PFSK-1 (cell line): ENCODE data around the gene CYP26C1.

ENCODE experiments used
- FOXP2 ChIP-seq: optimal IDR thresholded peaks from 2 replicates; pipeline ENCODE3; 2011; ENCODE audit warnings: borderline replicate concordance, control low read depth, inconsistent platforms; ENCODE audit not compliant: insufficient read depth; ENCODE audit errors: extremely low read length, extremely low read depth
- POLR2AphosphoS5 ChIP-seq: IDR thresholded peaks from 2 replicates; pipeline ENCODE4 v1.6.1; 2012; ENCODE audit warnings: low read depth, mild to moderate bottlenecking, control low read depth, low read length, moderate library complexity
- REST ChIP-seq, 2 experiments: IDR thresholded peaks; 2 replicates each; pipeline versions ENCODE4 v1.6.1 to v1.8.0; 2011 to 2012; ENCODE audit warnings: low read depth in 2 of 2, low read length in 2 of 2, control low read depth in 1 of 2, inconsistent platforms in 1 of 2, mild to moderate bottlenecking in 1 of 2, moderate library complexity in 1 of 2; ENCODE audit not compliant: insufficient read depth in 1 of 2
- SIN3A ChIP-seq: IDR thresholded peaks from 2 replicates; pipeline ENCODE4 v1.6.1; 2012; ENCODE audit warnings: mild to moderate bottlenecking, low read length, moderate library complexity, borderline replicate concordance; ENCODE audit not compliant: insufficient read depth
- TAF1 ChIP-seq: IDR thresholded peaks from 2 replicates; pipeline ENCODE4 v1.6.1; 2012; ENCODE audit warnings: low read length, control low read depth, borderline replicate concordance; ENCODE audit not compliant: insufficient read depth

Gene CYP26C1

GRCh38 chr10:93067443-93068365 lies 7.1 kb downstream of the CYP26C1 start:
- no peak for TF ChIP-seq FOXP2
- TF ChIP-seq POLR2AphosphoS5: no peak
- no peak for TF ChIP-seq REST (IDR thresholded peaks at IDR 0.05; ENCODE audit: insufficient read depth in 1 of 2, low read depth in 2 of 2, low read length in 2 of 2)
- no peak for TF ChIP-seq TAF1
- TF ChIP-seq SIN3A: no peak

- TF ChIP-seq REST (IDR thresholded peaks at IDR 0.05; ENCODE audit: insufficient read depth in 1 of 2, low read depth in 2 of 2, low read length in 2 of 2) (no peak), FOXP2 (no peak), POLR2AphosphoS5 (no peak), TAF1 (no peak), SIN3A (no peak)
These were observed 8.0 kb downstream of the CYP26C1 start for GRCh38 chr10:93068411-93069244.

- TF ChIP-seq SIN3A (no peak), TAF1 (no peak), POLR2AphosphoS5 (no peak), FOXP2 (no peak), REST (IDR thresholded peaks at IDR 0.05; ENCODE audit: insufficient read depth in 1 of 2, low read depth in 2 of 2, low read length in 2 of 2) (no peak)
These were observed 8.6 kb downstream of the CYP26C1 start for GRCh38 chr10:93069245-93069561.

GRCh38 chr10:93070378-93071176 lies 10.0 kb downstream of the CYP26C1 start:
- TF ChIP-seq TAF1 (no peak), SIN3A (no peak), POLR2AphosphoS5 (no peak), REST (IDR thresholded peaks at IDR 0.05; ENCODE audit: insufficient read depth in 1 of 2, low read depth in 2 of 2, low read length in 2 of 2) (no peak), FOXP2 (no peak)
